ENCODE data around the gene CHMP3. TPM values are rescaled to one million over a fixed set of nuclear protein-coding genes. Genes with fewer than 3 reads are reported as not detected.

CHMP3 gene
- total and polyA plus RNA-seq, 7 donors = 101 to 176 (median 146) TPM

GRCh38 chr2:86454238-86454637, 109.0 kb downstream of the CHMP3 start:
- peak overlapping the region in 3 of 4 donors; percentile 9 to 33 (median 19) for H3K27ac ChIP-seq
- peaks cover 0 to 31% (median 18%) of the 10 kb centered on the region in 4 donors for H3K4me1 ChIP-seq
- no peak for DNase-seq
- intact Hi-C loops (cut with DNase I) = no loop called here
- H3K4me3 ChIP-seq = no peak overlapping the region
- H3K9me3 ChIP-seq = no peaks in the 10 kb centered on the region
- H3K27me3 ChIP-seq = no peaks in the 10 kb centered on the region
- TF ChIP-seq EP300 (IDR thresholded peaks at IDR 0.05) (no peak), POLR2A (IDR thresholded peaks at IDR 0.05) (no peak)
- peaks cover 29 to 87% (median 45%) of the 10 kb centered on the region in 4 donors for H3K36me3 ChIP-seq

GRCh38 chr2:86453836-86454235, 109.4 kb downstream of the CHMP3 start:
- TF ChIP-seq POLR2A (IDR thresholded peaks at IDR 0.05) = no peak
- TF ChIP-seq POLR2AphosphoS5 (IDR thresholded peaks at IDR 0.05) = no peak
- TF ChIP-seq CTCF (IDR thresholded peaks at IDR 0.05) = no peak
- no peak for TF ChIP-seq EP300 (IDR thresholded peaks at IDR 0.05)
- DNase-seq = no peak
- Histone ChIP-seq H3K4me3 (no peak overlapping the region), H3K36me3 (peaks cover 29 to 83% (median 43%) of the 10 kb centered on the region in 4 donors), H3K27ac (peak overlapping the region in 3 of 4 donors; percentile 9 to 33 (median 19)), H3K9me3 (no peaks in the 10 kb centered on the region), H3K27me3 (no peaks in the 10 kb centered on the region), H3K4me1 (peaks cover 0 to 35% (median 21%) of the 10 kb centered on the region in 4 donors)
- intact Hi-C loops (cut with DNase I) = no loop called here
- WGBS, 2 donors = 12 to 54% methylated on average over 2 of the region's 2 CpGs

Small RNA genes within 50 kb of the gene (small RNA-seq; reads per million reads assigned to genes)
- 0 reads per million in 3 donors for gene RNU6-640P

Other genes starting within 250 kb of the CHMP3 start
- 10 to 100 TPM; 44.9 to 98.0 (median 70.6) TPM for gene REEP1, start 225.8 kb downstream of the CHMP3 start, total RNA-seq
- gene REEP1, start 225.8 kb downstream of the CHMP3 start, polyA plus RNA-seq = 1 to 10 TPM in 2 of 3 donors, under 1 TPM in 1; 0.23 to 4.5 (median 1.8) TPM
- gene KDM3A, start 122.1 kb downstream of the CHMP3 start, total RNA-seq = 10 to 100 TPM; 31.6 to 61.2 (median 49.8) TPM
- 10 to 100 TPM; 11.3 to 33.6 (median 19.1) TPM for gene KDM3A, start 122.1 kb downstream of the CHMP3 start, polyA plus RNA-seq
- 10 to 100 TPM; 36.6 to 45.6 (median 41.0) TPM for gene RNF103, start 60.4 kb upstream of the CHMP3 start, total RNA-seq
- gene RNF103, start 60.4 kb upstream of the CHMP3 start, polyA plus RNA-seq = 10 to 100 TPM; 11.1 to 30.3 (median 12.6) TPM
- 10 to 100 TPM; 42.4 to 58.9 (median 52.1) TPM for gene RMND5A, start 156.8 kb upstream of the CHMP3 start, total RNA-seq
- gene RMND5A, start 156.8 kb upstream of the CHMP3 start, polyA plus RNA-seq = 10 to 100 TPM; 19.9 to 35.6 (median 29.4) TPM
- 1 to 10 TPM in 1 of 4 donors, under 1 TPM in 2, not detected in 1; 0.36 to 1.5 (median 0.99) TPM for gene CD8A, start 227.5 kb upstream of the CHMP3 start, total RNA-seq
- gene CD8A, start 227.5 kb upstream of the CHMP3 start, polyA plus RNA-seq = 10 to 100 TPM in 1 of 3 donors, under 1 TPM in 2; 0.60 to 15.5 (median 0.69) TPM